ENCODE data around the gene MST1. TPM values are rescaled to one million over a fixed set of nuclear protein-coding genes. Genes with fewer than 3 reads are reported as not detected.

Gene MST1
- total RNA-seq, 2 experiments from 2014 or later = 9.6 to 11.8 TPM

- H3K27ac Mint-ChIP-seq = no peak overlapping the region
- no peak overlapping the region for H3K4me3 Mint-ChIP-seq
- POLR2A ChIA-PET = no interaction called here
- no peak for TF ChIP-seq CTCF (IDR thresholded peaks at IDR 0.05)
- H3K4me1 Mint-ChIP-seq (ENCODE audit: low read depth) = no peaks in the 10 kb centered on the region
- intact Hi-C loops (cut with micrococcal nuclease) = no loop called here
- ATAC-seq (no peak), DNase-seq (no peak)
- H3K27me3 Mint-ChIP-seq = no peaks in the 10 kb centered on the region
- H3K36me3 Mint-ChIP-seq (ENCODE audit: low read depth) = no peaks in the 10 kb centered on the region
- no peaks in the 10 kb centered on the region for H3K9me3 Mint-ChIP-seq
- CTCF ChIA-PET = interaction anchor here (1.4 kb wide), 1 partner anchor 107 kb away, joined by 3 read pairs; no protein-coding TSS in a partner anchor
Measured at GRCh38 chr3:49647741-49648140, 41.5 kb downstream of the MST1 start.

- Mint-ChIP-seq H3K27ac (no peak overlapping the region), H3K4me3 (no peak overlapping the region), H3K9me3 (no peaks in the 10 kb centered on the region), H3K4me1 (ENCODE audit: low read depth) (no peaks in the 10 kb centered on the region), H3K36me3 (ENCODE audit: low read depth) (no peaks in the 10 kb centered on the region), H3K27me3 (no peaks in the 10 kb centered on the region)
- no peak for ATAC-seq
- CTCF ChIA-PET = interaction anchor here (1.7 kb wide), 1 partner anchor 107 kb away, joined by 5 read pairs; no protein-coding TSS in a partner anchor
- TF ChIP-seq CTCF (IDR thresholded peaks at IDR 0.05) = no peak
- POLR2A ChIA-PET = no interaction called here
- intact Hi-C loops (cut with micrococcal nuclease) = no loop called here
- DNase-seq = no peak
Measured at GRCh38 chr3:49646236-49646635, 43.0 kb downstream of the MST1 start.

GRCh38 chr3:49644684-49645083, 44.6 kb downstream of the MST1 start:
- Mint-ChIP-seq H3K4me1 (ENCODE audit: low read depth) (no peaks in the 10 kb centered on the region), H3K27me3 (no peaks in the 10 kb centered on the region)
- CTCF ChIA-PET = interaction anchor here (0.7 to 1.1 kb wide), 2 partner anchors 57 to 105 kb away, joined by 3 read pairs; no protein-coding TSS in a partner anchor

GRCh38 chr3:49642708-49643145, 46.5 kb downstream of the MST1 start:
- no peak for TF ChIP-seq CTCF (IDR thresholded peaks at IDR 0.05)
- H3K27ac Mint-ChIP-seq = no peak overlapping the region
- POLR2A ChIA-PET = no interaction called here
- H3K4me3 Mint-ChIP-seq = no peak overlapping the region
- H3K4me1 Mint-ChIP-seq (ENCODE audit: low read depth) = no peaks in the 10 kb centered on the region
- DNase-seq (no peak), ATAC-seq (no peak)
- CTCF ChIA-PET = no interaction called here
- intact Hi-C loops (cut with micrococcal nuclease) = no loop called here
- no peaks in the 10 kb centered on the region for H3K36me3 Mint-ChIP-seq (ENCODE audit: low read depth)
- H3K27me3 Mint-ChIP-seq = no peaks in the 10 kb centered on the region
- H3K9me3 Mint-ChIP-seq = no peaks in the 10 kb centered on the region

More at GRCh38 chr3:49644684-49645083, 44.6 kb downstream of the MST1 start:
- no peak overlapping the region for H3K4me3 Mint-ChIP-seq
- TF ChIP-seq CTCF (IDR thresholded peaks at IDR 0.05) = no peak
- intact Hi-C loops (cut with micrococcal nuclease) = no loop called here
- POLR2A ChIA-PET = no interaction called here
- no peaks in the 10 kb centered on the region for H3K9me3 Mint-ChIP-seq
- no peaks in the 10 kb centered on the region for H3K36me3 Mint-ChIP-seq (ENCODE audit: low read depth)
- no peak overlapping the region for H3K27ac Mint-ChIP-seq
- ATAC-seq (no peak), DNase-seq (no peak)

- no peak overlapping the region for H3K27ac Mint-ChIP-seq
- intact Hi-C loops (cut with micrococcal nuclease) = no loop called here
- no peaks in the 10 kb centered on the region for H3K27me3 Mint-ChIP-seq
- ChIA-PET POLR2A (no interaction called here), CTCF (no interaction called here)
- no peak overlapping the region for H3K4me3 Mint-ChIP-seq
- ATAC-seq (no peak), DNase-seq (no peak)
- H3K4me1 Mint-ChIP-seq (ENCODE audit: low read depth) = peaks cover under 1% of the 10 kb centered on the region
- TF ChIP-seq CTCF (IDR thresholded peaks at IDR 0.05) = no peak
- H3K9me3 Mint-ChIP-seq = no peaks in the 10 kb centered on the region
- H3K36me3 Mint-ChIP-seq (ENCODE audit: low read depth) = no peaks in the 10 kb centered on the region
Measured at GRCh38 chr3:49641921-49642707, 47.2 kb downstream of the MST1 start.
